HEK293 (cell line): Measurements from ENCODE around the gene IL17RC.
A peak's percentile ranks its signal among the peaks of the same experiment; 100 is the strongest.

Experiments
- CTCF ChIA-PET: fragments of 350-600 bp; formaldehyde crosslinking; extraction: SDS; loops from one replicate; lab custom pipeline; 2021; ENCODE audit warnings: antibody characterized with exemption; lab: Yijun Ruan, JAX
- POLR2A ChIA-PET: fragments of 300-600 bp; formaldehyde crosslinking; extraction: SDS; loops from one replicate; lab custom pipeline; 2020; ENCODE audit warnings: antibody characterized with exemption, inconsistent platforms; lab: Yijun Ruan, JAX
- H3K27ac ChIP-seq: fragments of 200-500 bp; sonication (Bioruptor generic); 2 replicates; pipeline ENCODE4 v1.5.1; 2014; ENCODE audit warnings: low read depth, low read length, control low read depth, inconsistent platforms; ENCODE audit errors: extremely low read depth
- H3K36me3 ChIP-seq, 2 experiments: fragments of 200-500 bp in 1 of 2; sonication (Bioruptor generic) in 1 of 2; 1 replicate in 1 of 2; 2 replicates in 1 of 2; pipeline ENCODE4 v1.5.1; 2014 to 2017; ENCODE audit warnings: inconsistent platforms in 2 of 2, low read length in 2 of 2; ENCODE audit not compliant: control insufficient read depth in 2 of 2, insufficient read depth in 1 of 2
- H3K4me1 ChIP-seq: fragments of 200-500 bp; sonication (Bioruptor generic); 2 replicates; pipeline ENCODE4 v1.5.1; 2014; ENCODE audit warnings: mild to moderate bottlenecking, low read length, inconsistent platforms; ENCODE audit not compliant: control insufficient read depth, insufficient read depth
- H3K4me3 ChIP-seq: 2 replicates; pipeline ENCODE4 v1.5.1; 2011; ENCODE audit warnings: low read depth, mild to moderate bottlenecking, control low read depth, low read length, moderate library complexity
- H3K9me3 ChIP-seq: fragments of 200-500 bp; sonication (Bioruptor generic); 2 replicates; pipeline ENCODE4 v1.5.1; 2014; ENCODE audit warnings: low read depth, low read length, inconsistent platforms; ENCODE audit not compliant: control insufficient read depth, insufficient read depth
- GLIS1 ChIP-seq: fragments of 450-650 bp; formaldehyde crosslinking; IDR thresholded peaks from 2 replicates; pipeline ENCODE4 v1.5.1; 2016; ENCODE audit warnings: missing biosample characterization, missing genetic modification characterization
- TCF7L2 ChIP-seq: IDR thresholded peaks from 2 replicates; pipeline ENCODE4 v1.6.1; 2011; ENCODE audit warnings: low read depth, mild to moderate bottlenecking, inconsistent platforms, low read length, moderate library complexity, borderline replicate concordance
- ZBTB1 ChIP-seq: fragments of 450-650 bp; formaldehyde crosslinking; IDR thresholded peaks from 2 replicates; pipeline ENCODE4 v1.5.1; 2016; ENCODE audit warnings: missing biosample characterization, missing genetic modification characterization
- ZBTB49 ChIP-seq: fragments of 450-650 bp; formaldehyde crosslinking; IDR thresholded peaks from 2 replicates; pipeline ENCODE4 v1.5.1; 2016; ENCODE audit warnings: missing biosample characterization, missing genetic modification characterization, low read depth
- ZNF112 ChIP-seq: fragments of 450-650 bp; formaldehyde crosslinking; IDR thresholded peaks from 2 replicates; pipeline ENCODE4 v1.5.0; 2017; ENCODE audit warnings: missing biosample characterization, missing genetic modification characterization
- ZNF221 ChIP-seq: fragments of 450-650 bp; formaldehyde crosslinking; IDR thresholded peaks from 2 replicates; pipeline ENCODE4 v1.5.1; 2017; ENCODE audit warnings: missing biosample characterization, missing genetic modification characterization, borderline replicate concordance
- ZNF292 ChIP-seq: fragments of 450-650 bp; formaldehyde crosslinking; IDR thresholded peaks from 2 replicates; pipeline ENCODE4 v1.5.1; 2016; ENCODE audit warnings: low read depth, missing biosample characterization, missing genetic modification characterization, borderline replicate concordance
- ZNF341 ChIP-seq: fragments of 450-650 bp; formaldehyde crosslinking; IDR thresholded peaks from 2 replicates; pipeline ENCODE4; 2016; ENCODE audit warnings: low read depth, missing biosample characterization, missing genetic modification characterization
- ZNF473 ChIP-seq: fragments of 450-650 bp; formaldehyde crosslinking; IDR thresholded peaks from 2 replicates; pipeline ENCODE4 v1.5.1; 2017; ENCODE audit warnings: missing biosample characterization, missing genetic modification characterization
- ZNF521 ChIP-seq: fragments of 450-650 bp; formaldehyde crosslinking; IDR thresholded peaks from 2 replicates; pipeline ENCODE4 v1.5.1; 2017; ENCODE audit warnings: missing biosample characterization, mild to moderate bottlenecking, missing genetic modification characterization
- ZNF529 ChIP-seq: fragments of 450-650 bp; formaldehyde crosslinking; IDR thresholded peaks from 2 replicates; pipeline ENCODE4 v1.5.1; 2017; ENCODE audit warnings: missing genetic modification characterization, missing biosample characterization; ENCODE audit not compliant: insufficient replicate concordance
- ZNF707 ChIP-seq: fragments of 450-650 bp; formaldehyde crosslinking; IDR thresholded peaks from 2 replicates; pipeline ENCODE4 v1.5.1; 2016; ENCODE audit warnings: missing biosample characterization, missing genetic modification characterization
- ZNF777 ChIP-seq: fragments of 450-650 bp; formaldehyde crosslinking; IDR thresholded peaks from 2 replicates; pipeline ENCODE4 v1.5.1; 2017; ENCODE audit warnings: missing biosample characterization, missing genetic modification characterization, borderline replicate concordance
- TF ChIP-seq, protein P1 (sequence below): fragments of 450-650 bp; formaldehyde crosslinking; IDR thresholded peaks from 2 replicates; pipeline ENCODE4 v1.5.0; 2017; ENCODE audit warnings: missing biosample characterization, missing genetic modification characterization, borderline replicate concordance

IL17RC gene

DNA sequence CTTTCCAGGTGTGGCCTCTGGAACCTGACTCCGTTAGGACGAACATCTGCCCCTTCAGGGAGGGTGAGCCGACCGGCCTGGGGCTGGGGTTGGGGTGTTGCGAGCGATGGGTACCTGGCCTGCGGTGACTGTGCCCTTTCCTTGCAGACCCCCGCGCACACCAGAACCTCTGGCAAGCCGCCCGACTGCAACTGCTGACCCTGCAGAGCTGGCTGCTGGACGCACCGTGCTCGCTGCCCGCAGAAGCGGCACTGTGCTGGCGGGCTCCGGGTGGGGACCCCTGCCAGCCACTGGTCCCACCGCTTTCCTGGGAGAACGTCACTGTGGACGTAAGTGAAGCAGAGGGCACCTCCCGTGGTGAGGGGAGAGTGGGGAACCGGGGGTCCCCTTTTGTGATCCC is 11.3 kb downstream of the IL17RC start (continued):
- TF ChIP-seq GLIS1 (tag by site-specific recombination): no peak
- no peak for TF ChIP-seq TCF7L2
- no peak for TF ChIP-seq ZNF221 (tag by site-specific recombination)
- no peak for TF ChIP-seq ZNF292 (tag by site-specific recombination)
- no peak for TF ChIP-seq ZNF521 (tag by site-specific recombination)
- TF ChIP-seq ZBTB1: no peak
- TF ChIP-seq ZNF777 (tag by site-specific recombination): no peak
- TF ChIP-seq, protein P1, sequence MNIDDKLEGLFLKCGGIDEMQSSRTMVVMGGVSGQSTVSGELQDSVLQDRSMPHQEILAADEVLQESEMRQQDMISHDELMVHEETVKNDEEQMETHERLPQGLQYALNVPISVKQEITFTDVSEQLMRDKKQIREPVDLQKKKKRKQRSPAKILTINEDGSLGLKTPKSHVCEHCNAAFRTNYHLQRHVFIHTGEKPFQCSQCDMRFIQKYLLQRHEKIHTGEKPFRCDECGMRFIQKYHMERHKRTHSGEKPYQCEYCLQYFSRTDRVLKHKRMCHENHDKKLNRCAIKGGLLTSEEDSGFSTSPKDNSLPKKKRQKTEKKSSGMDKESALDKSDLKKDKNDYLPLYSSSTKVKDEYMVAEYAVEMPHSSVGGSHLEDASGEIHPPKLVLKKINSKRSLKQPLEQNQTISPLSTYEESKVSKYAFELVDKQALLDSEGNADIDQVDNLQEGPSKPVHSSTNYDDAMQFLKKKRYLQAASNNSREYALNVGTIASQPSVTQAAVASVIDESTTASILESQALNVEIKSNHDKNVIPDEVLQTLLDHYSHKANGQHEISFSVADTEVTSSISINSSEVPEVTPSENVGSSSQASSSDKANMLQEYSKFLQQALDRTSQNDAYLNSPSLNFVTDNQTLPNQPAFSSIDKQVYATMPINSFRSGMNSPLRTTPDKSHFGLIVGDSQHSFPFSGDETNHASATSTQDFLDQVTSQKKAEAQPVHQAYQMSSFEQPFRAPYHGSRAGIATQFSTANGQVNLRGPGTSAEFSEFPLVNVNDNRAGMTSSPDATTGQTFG (tag by site-specific recombination): no peak

GRCh38 chr3:9930804-9931418 is 14.0 kb downstream of the IL17RC start:
- Histone ChIP-seq H3K27ac (no peak overlapping the region), H3K36me3 (peaks cover 0 to 26% of the 10 kb centered on the region in 2 experiments; a peak in 2 of 3 replicates), H3K4me1 (0 out of 2 replicates have a peak, but pooled peaks cover 2% of the 10 kb centered on the region), H3K9me3 (no peaks in the 10 kb centered on the region), H3K4me3 (no peak overlapping the region)
- TF ChIP-seq ZNF473 (tag by site-specific recombination) (no peak), ZNF707 (tag by site-specific recombination) (peak; percentile 95), ZNF529 (tag by site-specific recombination) (peak; percentile 55), ZBTB49 (tag by site-specific recombination) (no peak)
- CTCF ChIA-PET: interaction anchor here (0.5 to 2.2 kb wide), 13 partner anchors 10 to 153 kb away, joined by 3 to 14 read pairs (median 4); partner anchors contain the start of gene IL17RC
- POLR2A ChIA-PET: interaction anchor here (0.9 to 3.9 kb wide), 4 partner anchors 14 to 87 kb away, joined by 3 to 23 read pairs (median 6); partner anchors contain the start of genes IL17RC, JAGN1 and RPUSD3

GRCh38 chr3:9932535-9932842 is 15.6 kb downstream of the IL17RC start:
- CTCF ChIA-PET: interaction anchor here (0.6 to 2.3 kb wide), 14 partner anchors 10 to 1479 kb away, joined by 3 to 19 read pairs (median 5); partner anchors contain the start of gene JAGN1
- H3K4me1 ChIP-seq: 0 out of 2 replicates have a peak, but pooled peaks cover 2% of the 10 kb centered on the region
- H3K27ac ChIP-seq: peak overlapping the region; percentile 95; the same call in 1 of the 2 replicates
- TF ChIP-seq ZNF112 (tag by site-specific recombination) (no peak), ZNF341 (0 out of 2 replicates have a peak, but pooled peaks have one; percentile 98)
- peaks cover 6 to 40% of the 10 kb centered on the region in 2 experiments for H3K36me3 ChIP-seq
- POLR2A ChIA-PET: interaction anchor here (0.6 to 3.9 kb wide), 22 partner anchors 11 to 235 kb away, joined by 3 to 33 read pairs (median 8); partner anchors contain the start of genes ARPC4, CIDEC, EMC3 and FANCD2
- no peaks in the 10 kb centered on the region for H3K9me3 ChIP-seq
- no peak overlapping the region; the same call in 1 of the 2 replicates for H3K4me3 ChIP-seq
